A549 (cell line): ENCODE results near the gene CORO2B. TPM values are rescaled to one million over a fixed set of nuclear protein-coding genes. Genes with fewer than 3 reads are reported as not detected.

Experiments used
- ATAC-seq, 2 experiments: fragments of 200-7000 bp in 1 of 2; fragments of >200 bp in 1 of 2; cut with Nextera tagmentation in 1 of 2; cut with Tn5 transposase in 1 of 2; 3 replicates each; pipeline versions ENCODE4 v1.8.0 to v1.9.1; 2018 to 2020; ENCODE audit warnings: mild to moderate bottlenecking in 1 of 2, moderate library complexity in 1 of 2
- CTCF ChIA-PET: fragments of 300-600 bp; sonication (Branson Sonifier 250); formaldehyde crosslinking; extraction: SDS; loops from one replicate; lab custom pipeline; 2021; ENCODE audit warnings: antibody characterized with exemption, inconsistent platforms; lab: Yijun Ruan, JAX
- POLR2A ChIA-PET: fragments of 350-600 bp; formaldehyde crosslinking; extraction: SDS; loops from one replicate; lab custom pipeline; 2021; ENCODE audit warnings: antibody characterized with exemption, inconsistent platforms; lab: Yijun Ruan, JAX
- DNase-seq, 2 experiments: peaks; one replicate each; pipeline versions ENCODE4 v3.0.0 to v3.0.0-alpha.2; 2011 to 2016; ENCODE audit warnings: low read depth in 1 of 2, low spot score in 1 of 2
- FAIRE-seq: peaks from 2 replicates; lab custom pipeline; 2011; peaks lifted over from hg19 to GRCh38; lab: Jason Lieb, UNC
- H3K27ac ChIP-seq, 2 experiments: fragments of >200 bp; sonication (Bioruptor Twin); formaldehyde crosslinking; 3 replicates each; pipeline ENCODE4 v1.5.1; 2016 to 2017
- H3K4me1 ChIP-seq: fragments of >200 bp; sonication (Bioruptor Twin); formaldehyde crosslinking; 3 replicates; pipeline ENCODE4 v1.6.1; 2016
- H3K4me2 ChIP-seq: fragments of >200 bp; sonication (Bioruptor Twin); formaldehyde crosslinking; 3 replicates; pipeline ENCODE4 v1.6.1; 2016
- H3K4me3 ChIP-seq: fragments of >200 bp; sonication (Bioruptor Twin); formaldehyde crosslinking; 3 replicates; pipeline ENCODE4 v1.5.1; 2016
- H3K9me3 ChIP-seq: fragments of >200 bp; sonication (Bioruptor Twin); formaldehyde crosslinking; 3 replicates; pipeline ENCODE4 v1.6.1; 2016
- BCL3 ChIP-seq: fragments of >200 bp; sonication (Bioruptor Twin); formaldehyde crosslinking; IDR thresholded peaks from 3 replicates; pipeline ENCODE4 v1.6.1; 2016
- BHLHE40 ChIP-seq: IDR thresholded peaks from 2 replicates; pipeline ENCODE4 v1.6.1; 2012; ENCODE audit warnings: low read depth, low read length, inconsistent platforms
- CBX2 ChIP-seq: fragments of 200-600 bp; sonication (generic); IDR thresholded peaks from 2 replicates; pipeline ENCODE4 v1.6.1; 2016; ENCODE audit warnings: low read depth, mild to moderate bottlenecking, borderline replicate concordance
- EHF ChIP-seq: fragments of 250-450 bp; sonication (Bioruptor Pico); IDR thresholded peaks from 2 replicates; pipeline ENCODE4 v1.5.0; 2020; ENCODE audit warnings: mild to moderate bottlenecking
- FOSL2 ChIP-seq, 2 experiments: fragments of 450-650 bp in 1 of 2; fragments of >200 bp in 1 of 2; sonication (Bioruptor Twin) in 1 of 2; formaldehyde crosslinking; IDR thresholded peaks; 2 replicates each; pipeline versions ENCODE4 v1.5.0 to v1.6.1; 2016 to 2020; ENCODE audit warnings: mild to moderate bottlenecking in 1 of 2, moderate library complexity in 1 of 2
- GATA3 ChIP-seq: IDR thresholded peaks from 2 replicates; pipeline ENCODE4 v1.6.1; 2012; ENCODE audit warnings: borderline replicate concordance
- HMGXB4 ChIP-seq: fragments of 250-450 bp; sonication (Bioruptor Pico); IDR thresholded peaks from 2 replicates; pipeline ENCODE4 v1.5.0; 2021; ENCODE audit warnings: mild to moderate bottlenecking, moderate library complexity, borderline replicate concordance
- HOXA7 ChIP-seq: fragments of 250-450 bp; sonication (Bioruptor Pico); IDR thresholded peaks from 2 replicates; pipeline ENCODE4 v1.5.0; 2020; ENCODE audit warnings: mild to moderate bottlenecking, moderate library complexity
- JUN ChIP-seq, 2 experiments: fragments of >200 bp; sonication (Bioruptor Twin); formaldehyde crosslinking; IDR thresholded peaks; 2 replicates in 1 of 2; 3 replicates in 1 of 2; pipeline ENCODE4 v1.6.1; 2016 to 2017
- KDM1A ChIP-seq: fragments of 200-600 bp; sonication (generic); IDR thresholded peaks from 2 replicates; pipeline ENCODE4 v1.6.1; 2016; ENCODE audit warnings: low read depth, mild to moderate bottlenecking
- MAZ ChIP-seq: fragments of 150-350 bp; IDR thresholded peaks from 2 replicates; pipeline ENCODE4 v1.6.1; 2014; ENCODE audit warnings: antibody characterized with exemption, low read depth, low read length, borderline replicate concordance
- NFE2L2 ChIP-seq: fragments of 150-350 bp; conservative IDR thresholded peaks from 2 replicates; pipeline ENCODE4 v1.6.1; 2014; ENCODE audit warnings: low read length
- NPAS2 ChIP-seq: fragments of 250-450 bp; sonication (Bioruptor Pico); IDR thresholded peaks from 2 replicates; pipeline ENCODE4 v1.8.0; 2022; ENCODE audit warnings: mild to moderate bottlenecking, moderate library complexity, borderline replicate concordance
- NR3C1 ChIP-seq: fragments of >200 bp; sonication (Bioruptor Twin); formaldehyde crosslinking; IDR thresholded peaks from 3 replicates; pipeline ENCODE4 v1.6.1; 2017
- POLR2A ChIP-seq: IDR thresholded peaks from 2 replicates; pipeline ENCODE4 v1.6.1; 2012; ENCODE audit warnings: mild to moderate bottlenecking, low read length
- RARB ChIP-seq: fragments of 250-450 bp; sonication (Bioruptor Pico); IDR thresholded peaks from 2 replicates; pipeline ENCODE4 v1.8.0; 2021; ENCODE audit warnings: mild to moderate bottlenecking, moderate library complexity
- RFX5 ChIP-seq: fragments of 450-650 bp; IDR thresholded peaks from 2 replicates; pipeline ENCODE4 v1.7.1; 2014; ENCODE audit warnings: antibody characterized with exemption, mild to moderate bottlenecking, moderate library complexity
- SMC3 ChIP-seq: fragments of >200 bp; sonication (Bioruptor Twin); formaldehyde crosslinking; IDR thresholded peaks from 3 replicates; pipeline ENCODE4 v1.6.1; 2018; ENCODE audit warnings: inconsistent platforms
- ZFP36 ChIP-seq: fragments of 450-650 bp; IDR thresholded peaks from 2 replicates; pipeline ENCODE4 v1.6.1; 2014; ENCODE audit warnings: borderline replicate concordance; ENCODE audit not compliant: partially characterized antibody
- ZSCAN20 ChIP-seq: fragments of 250-450 bp; sonication (Bioruptor Pico); IDR thresholded peaks from 2 replicates; pipeline ENCODE4 v1.8.0; 2022; ENCODE audit warnings: mild to moderate bottlenecking, moderate library complexity
- WGBS: methylation state at CpG from one replicate; pipeline ENCODE4 v1.1.6; 2017; ENCODE audit errors: missing lambda C conversion rate; 5-methylcytosine and 5-hydroxymethylcytosine counted together
- polyA plus RNA-seq, 4 experiments: library from polyadenylated mRNA; depleted of rRNA in 3 of 4; stranded (reverse); fragments of >200 nt; fragmentation: RNase III in 1 of 4; extraction: RNeasy Plus Mini Kit Qiagen cat#74134 plus additional on column Dnase treatment in 1 of 4; gene quantifications; 2 replicates in 3 of 4; 3 replicates in 1 of 4; pipeline ENCODE4 v1.2.3, GENCODE V29; 2011 to 2017
- TF ChIP-seq, protein P1 (sequence below): fragments of >200 bp; sonication (Bioruptor Twin); formaldehyde crosslinking; IDR thresholded peaks from 2 replicates; pipeline ENCODE4 v1.6.1; 2016

Gene CORO2B
- polyA plus RNA-seq, 2 of the 4 experiments (the other 2 are of a cell fraction), result 2.0 to 2.3 TPM

DNA sequence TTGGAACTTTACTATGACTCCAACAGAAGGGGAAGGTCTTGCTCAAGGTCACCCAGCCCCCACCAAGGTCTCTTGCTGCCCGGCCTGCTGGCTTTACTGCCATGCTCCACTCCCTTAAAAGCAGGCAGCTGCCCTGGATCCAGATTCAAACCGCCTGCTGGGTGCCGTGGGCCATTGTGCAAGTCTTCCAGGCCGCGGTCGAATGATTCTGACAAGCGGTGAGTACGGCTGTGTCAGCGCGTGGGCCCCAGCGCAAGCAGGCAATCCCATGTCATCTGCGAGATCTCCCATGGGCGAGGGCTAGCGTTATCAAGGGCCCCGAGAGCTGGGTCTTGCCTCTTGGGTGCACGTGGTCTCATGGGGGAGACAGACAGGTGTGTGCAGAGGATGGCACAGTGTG is 37.6 kb downstream of the CORO2B start:
- WGBS, result 88% methylated on average over 16 of the region's 16 CpGs
- FAIRE-seq (no peak), ATAC-seq (no peak), DNase-seq (no peak)
- Histone ChIP-seq H3K9me3 (no peaks in the 10 kb centered on the region), H3K4me3 (no peak overlapping the region), H3K4me2 (no peak overlapping the region), H3K27ac (no peak overlapping the region), H3K4me1 (0 out of 3 replicates have a peak, but pooled peaks cover 3% of the 10 kb centered on the region)
- POLR2A ChIA-PET, result no interaction called here
- TF ChIP-seq, protein P1, sequence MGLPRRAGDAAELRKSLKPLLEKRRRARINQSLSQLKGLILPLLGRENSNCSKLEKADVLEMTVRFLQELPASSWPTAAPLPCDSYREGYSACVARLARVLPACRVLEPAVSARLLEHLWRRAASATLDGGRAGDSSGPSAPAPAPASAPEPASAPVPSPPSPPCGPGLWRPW, result no peak
- TF ChIP-seq NPAS2 (no peak), EHF (CRISPR knock-in tag) (no peak), CBX2 (no peak), KDM1A (no peak), FOSL2 (IDR thresholded peaks at IDR 0.05) (no peak), FOSL2 (CRISPR knock-in tag; IDR thresholded peaks at IDR 0.05) (no peak), JUN (IDR thresholded peaks at IDR 0.05) (no peak), GATA3 (no peak), BCL3 (no peak), NFE2L2 (no peak), ZFP36 (no peak), HMGXB4 (CRISPR knock-in tag) (no peak)
- CTCF ChIA-PET, result interaction anchor here (0.6 to 1.4 kb wide), 3 partner anchors 10 to 57 kb away, joined by 3 to 4 read pairs (median 4); no protein-coding TSS in a partner anchor

GRCh38 chr15:68617001-68617400 is 38.2 kb downstream of the CORO2B start:
- POLR2A ChIA-PET, result no interaction called here

GRCh38 chr15:68617777-68618176 is 39.0 kb downstream of the CORO2B start:
- ChIA-PET CTCF (interaction anchor here (0.5 to 1.6 kb wide), 4 partner anchors 16 to 58 kb away, joined by 3 to 5 read pairs (median 4); no protein-coding TSS in a partner anchor), POLR2A (no interaction called here)
- DNase-seq (no peak), ATAC-seq (no peak), FAIRE-seq (no peak)
- WGBS, result 93% methylated on average over 1 of the region's 1 CpG
- Histone ChIP-seq H3K4me1 (0 out of 3 replicates have a peak, but pooled peaks cover 3% of the 10 kb centered on the region), H3K4me2 (no peak overlapping the region), H3K27ac (no peak overlapping the region), H3K9me3 (no peaks in the 10 kb centered on the region), H3K4me3 (no peak overlapping the region)
- TF ChIP-seq ZSCAN20 (CRISPR knock-in tag) (no peak), ZFP36 (no peak), NR3C1 (no peak), BCL3 (no peak), MAZ (no peak), RFX5 (no peak), RARB (CRISPR knock-in tag) (no peak), BHLHE40 (no peak), SMC3 (no peak), POLR2A (no peak), NFE2L2 (no peak)
- TF ChIP-seq, protein P1, result no peak

More at GRCh38 chr15:68617001-68617400, 38.2 kb downstream of the CORO2B start:
- no peaks in the 10 kb centered on the region for H3K9me3 ChIP-seq
- WGBS, result 6% methylated on average over 2 of the region's 2 CpGs
- H3K4me2 ChIP-seq, result no peak overlapping the region
- CTCF ChIA-PET, result interaction anchor here (0.5 to 1.5 kb wide), 2 partner anchors 37 to 57 kb away, joined by 3 to 5 read pairs; no protein-coding TSS in a partner anchor
- DNase-seq, result no peak
- TF ChIP-seq HOXA7 (CRISPR knock-in tag), result no peak
- TF ChIP-seq, all 56 proteins: peak for 0
- no peak overlapping the region for H3K4me3 ChIP-seq
- 0 out of 3 replicates have a peak, but pooled peaks cover 3% of the 10 kb centered on the region for H3K4me1 ChIP-seq
- no peak for FAIRE-seq
- no peak for ATAC-seq
- no peak overlapping the region for H3K27ac ChIP-seq
